ENCODE measurements around the gene RNF135.

GRCh38 chr17:30921544-30922196 lies 49.2 kb upstream of the RNF135 start, which contains the start of gene ADAP2:
- TF ChIP-seq EZH2 (IDR thresholded peaks at IDR 0.05; ENCODE audit: borderline replicate concordance, low read length) (no peak), CTCF (conservative IDR thresholded peaks at IDR 0.05 in 1 of 2, IDR thresholded peaks at IDR 0.05 in 1 of 2; ENCODE audit: extremely low read depth in 1 of 2, insufficient read depth in 1 of 2, low read depth in 1 of 2, low read length in 2 of 2) (no peak)

Measured in mammary epithelial cell (primary cell).